WTC11 (cell line): Measurements from ENCODE around the gene RFX8. TPM values are rescaled to one million over a fixed set of nuclear protein-coding genes. Genes with fewer than 3 reads are reported as not detected.

ENCODE experiments used
- ATAC-seq: fragments of 200-7000 bp; cut with Tn5 transposase; 2 replicates; pipeline ENCODE4 v1.10.0; 2021; ENCODE audit warnings: mild to moderate bottlenecking, moderate library complexity
- CTCF ChIA-PET: fragments of 300-600 bp; sonication (Branson Sonifier 250); formaldehyde crosslinking; loops from one replicate; lab custom pipeline; 2021; ENCODE audit warnings: antibody characterized with exemption; lab: Charles Lee
- POLR2A ChIA-PET: fragments of 350-600 bp; sonication (Branson Sonifier 250); formaldehyde crosslinking; loops from one replicate; lab custom pipeline; 2021; ENCODE audit warnings: antibody characterized with exemption; lab: Charles Lee
- DNase-seq: peaks from one replicate; pipeline ENCODE4 v3.0.0; 2021; ENCODE audit warnings: low spot score
- H3K27ac Mint-ChIP-seq: 2 replicates; pipeline ENCODE4 v1.8.0; 2021; ENCODE audit warnings: mixed read lengths
- H3K27me3 Mint-ChIP-seq: 2 replicates; pipeline ENCODE4 v1.8.0; 2021; ENCODE audit warnings: low read depth, mild to moderate bottlenecking, moderate library complexity, mixed read lengths
- H3K36me3 Mint-ChIP-seq: 2 replicates; pipeline ENCODE4 v1.8.0; 2021; ENCODE audit warnings: mixed read lengths
- H3K4me1 Mint-ChIP-seq: 2 replicates; pipeline ENCODE4 v1.8.0; 2022; ENCODE audit warnings: mixed read lengths
- H3K4me3 Mint-ChIP-seq: 2 replicates; pipeline ENCODE4 v1.8.0; 2021; ENCODE audit warnings: mild to moderate bottlenecking, moderate library complexity, mixed read lengths
- H3K9me3 Mint-ChIP-seq: 2 replicates; pipeline ENCODE4 v1.8.0; 2021; ENCODE audit warnings: mixed read lengths
- AR ChIP-seq: fragments of 250-450 bp; sonication (Bioruptor Pico); IDR thresholded peaks from 2 replicates; pipeline ENCODE4 v1.9.0; 2021; ENCODE audit warnings: mild to moderate bottlenecking
- ARID4B ChIP-seq: sonication (generic); formaldehyde crosslinking; IDR thresholded peaks from 2 replicates; pipeline ENCODE4 v1.8.0; 2023; ENCODE audit warnings: missing genetic modification reagents, mild to moderate bottlenecking, borderline replicate concordance
- CBFB ChIP-seq: sonication (generic); formaldehyde crosslinking; IDR thresholded peaks from 2 replicates; pipeline ENCODE4 v1.8.1; 2022; ENCODE audit warnings: mild to moderate bottlenecking, low read depth, missing genetic modification reagents
- CREM ChIP-seq: sonication (generic); formaldehyde crosslinking; IDR thresholded peaks from 2 replicates; pipeline ENCODE4 v1.8.1; 2022; ENCODE audit warnings: mild to moderate bottlenecking, missing genetic modification reagents, moderate library complexity
- ELF4 ChIP-seq: sonication (generic); formaldehyde crosslinking; IDR thresholded peaks from 2 replicates; pipeline ENCODE4 v1.8.1; 2022; ENCODE audit warnings: low read depth, mild to moderate bottlenecking, moderate library complexity, missing genetic modification reagents
- MXD4 ChIP-seq: fragments of 250-450 bp; sonication (Bioruptor Pico); IDR thresholded peaks from 2 replicates; pipeline ENCODE4 v1.8.0; 2021; ENCODE audit warnings: mild to moderate bottlenecking, moderate library complexity, borderline replicate concordance
- RORB ChIP-seq: fragments of 250-450 bp; sonication (Bioruptor Pico); IDR thresholded peaks from 2 replicates; pipeline ENCODE4 v1.9.0; 2021; ENCODE audit warnings: mild to moderate bottlenecking
- STAT6 ChIP-seq: sonication (generic); formaldehyde crosslinking; conservative IDR thresholded peaks from 2 replicates; pipeline ENCODE4 v1.8.1; 2023; ENCODE audit warnings: mild to moderate bottlenecking, low read depth, missing genetic modification reagents, moderate library complexity
- total RNA-seq: library from RNA; stranded (reverse); gene quantifications from 3 replicates; pipeline ENCODE4 v1.2.3, GENCODE V29; 2021
- TF ChIP-seq, protein P1 (sequence below): sonication (generic); formaldehyde crosslinking; IDR thresholded peaks from 2 replicates; pipeline ENCODE4 v1.8.1; 2023; ENCODE audit warnings: mild to moderate bottlenecking, missing genetic modification reagents, moderate library complexity
- TF ChIP-seq, protein P2 (sequence below): fragments of 200-600 bp; IDR thresholded peaks from 2 replicates; pipeline ENCODE4 v1.8.0; 2022; ENCODE audit warnings: antibody characterized with exemption

RFX8 gene
- total RNA-seq, 1 experiment from 2014 or later = 0.28 TPM

DNA sequence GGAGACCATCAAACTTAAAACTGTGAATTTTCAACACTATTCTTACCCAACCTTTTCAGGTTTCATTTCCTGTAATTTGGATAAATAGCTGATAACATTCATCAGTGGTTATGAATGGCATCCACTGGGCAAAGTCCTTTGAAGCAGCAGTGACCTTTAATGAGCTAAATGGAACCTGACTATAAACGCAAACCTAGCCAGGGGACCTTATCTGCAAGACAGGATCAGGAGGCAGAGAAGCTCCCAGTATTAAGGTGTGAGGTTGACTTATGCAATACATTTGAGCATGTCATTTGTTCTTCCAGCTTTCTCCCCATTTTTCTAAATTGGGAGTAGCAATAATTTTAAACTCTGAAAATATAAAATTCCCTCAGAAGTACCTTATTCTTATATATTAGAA, 126.0 kb downstream of the RFX8 start:
- Mint-ChIP-seq H3K27ac (no peak overlapping the region), H3K9me3 (no peaks in the 10 kb centered on the region), H3K4me3 (no peak overlapping the region), H3K36me3 (no peaks in the 10 kb centered on the region), H3K27me3 (no peaks in the 10 kb centered on the region; the same call in 1 of the 2 replicates), H3K4me1 (peaks cover 6% of the 10 kb centered on the region)
- POLR2A ChIA-PET = no interaction called here
- no peak for TF ChIP-seq STAT6 (CRISPR knock-in tag)
- TF ChIP-seq ELF4 (CRISPR knock-in tag) = no peak
- TF ChIP-seq, protein P1, sequence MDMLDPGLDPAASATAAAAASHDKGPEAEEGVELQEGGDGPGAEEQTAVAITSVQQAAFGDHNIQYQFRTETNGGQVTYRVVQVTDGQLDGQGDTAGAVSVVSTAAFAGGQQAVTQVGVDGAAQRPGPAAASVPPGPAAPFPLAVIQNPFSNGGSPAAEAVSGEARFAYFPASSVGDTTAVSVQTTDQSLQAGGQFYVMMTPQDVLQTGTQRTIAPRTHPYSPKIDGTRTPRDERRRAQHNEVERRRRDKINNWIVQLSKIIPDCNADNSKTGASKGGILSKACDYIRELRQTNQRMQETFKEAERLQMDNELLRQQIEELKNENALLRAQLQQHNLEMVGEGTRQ = no peak
- TF ChIP-seq MXD4 = no peak
- TF ChIP-seq ARID4B (CRISPR knock-in tag) = no peak
- TF ChIP-seq, protein P2, sequence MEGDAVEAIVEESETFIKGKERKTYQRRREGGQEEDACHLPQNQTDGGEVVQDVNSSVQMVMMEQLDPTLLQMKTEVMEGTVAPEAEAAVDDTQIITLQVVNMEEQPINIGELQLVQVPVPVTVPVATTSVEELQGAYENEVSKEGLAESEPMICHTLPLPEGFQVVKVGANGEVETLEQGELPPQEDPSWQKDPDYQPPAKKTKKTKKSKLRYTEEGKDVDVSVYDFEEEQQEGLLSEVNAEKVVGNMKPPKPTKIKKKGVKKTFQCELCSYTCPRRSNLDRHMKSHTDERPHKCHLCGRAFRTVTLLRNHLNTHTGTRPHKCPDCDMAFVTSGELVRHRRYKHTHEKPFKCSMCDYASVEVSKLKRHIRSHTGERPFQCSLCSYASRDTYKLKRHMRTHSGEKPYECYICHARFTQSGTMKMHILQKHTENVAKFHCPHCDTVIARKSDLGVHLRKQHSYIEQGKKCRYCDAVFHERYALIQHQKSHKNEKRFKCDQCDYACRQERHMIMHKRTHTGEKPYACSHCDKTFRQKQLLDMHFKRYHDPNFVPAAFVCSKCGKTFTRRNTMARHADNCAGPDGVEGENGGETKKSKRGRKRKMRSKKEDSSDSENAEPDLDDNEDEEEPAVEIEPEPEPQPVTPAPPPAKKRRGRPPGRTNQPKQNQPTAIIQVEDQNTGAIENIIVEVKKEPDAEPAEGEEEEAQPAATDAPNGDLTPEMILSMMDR = no peak
- TF ChIP-seq CREM (CRISPR knock-in tag) = no peak
- no peak for TF ChIP-seq CBFB (CRISPR knock-in tag)
- no peak for TF ChIP-seq AR (CRISPR knock-in tag)
- TF ChIP-seq RORB (CRISPR knock-in tag) = no peak
- ATAC-seq = no peak
- no peak for DNase-seq
- CTCF ChIA-PET = interaction anchor here (1.3 to 2.8 kb wide), 3 partner anchors 38 to 52 kb away, joined by 3 to 16 read pairs (median 4); partner anchors contain the start of genes CREG2 and RNF149

Other genes with a start within 250 kb of the RFX8 start
- gene CNOT11, start 222.2 kb downstream of the RFX8 start, total RNA-seq = 47.4 to 54.0 TPM (median 48.9 TPM) in 3 replicates
- gene RNF149, start 166.4 kb downstream of the RFX8 start, total RNA-seq = 25.6 to 30.0 TPM (median 28.4 TPM) in 3 replicates
- gene CREG2, start 87.6 kb downstream of the RFX8 start, total RNA-seq = 1.1 to 1.7 TPM (median 1.6 TPM) in 3 replicates
- 82.6 to 112 TPM (median 87.3 TPM) in 3 replicates for gene MAP4K4, start 222.6 kb upstream of the RFX8 start, total RNA-seq